MCF 10A (cell line): ENCODE measurements around the gene FOXP2. TPM values are rescaled to one million over a fixed set of nuclear protein-coding genes. Genes with fewer than 3 reads are reported as not detected.
"Not testable (repeated sequence)": the region's sequence is repeated elsewhere in the genome, so short reads cannot be mapped to it uniquely, and the experiment has no call there.

Experiments used
- BruUV-seq: library from RNA; stranded (reverse); fragments of 400-500 nt; replicated peaks from 2 replicates; lab custom pipeline; 2021; lab: Mats Ljungman, UMichigan
- CTCF ChIA-PET: fragments of 300-600 bp; sonication (Branson Sonifier 250); formaldehyde crosslinking; extraction: SDS; loops from one replicate; lab custom pipeline; 2021; ENCODE audit warnings: antibody characterized with exemption, inconsistent platforms; lab: Yijun Ruan, JAX
- POLR2A ChIA-PET: fragments of 300-600, 350-650 bp; sonication (Branson Sonifier 250); formaldehyde crosslinking; extraction: SDS; loops from one replicate; lab custom pipeline; 2020; ENCODE audit warnings: antibody characterized with exemption, inconsistent platforms; lab: Yijun Ruan, JAX
- DNase-seq: peaks from one replicate; pipeline ENCODE4 v3.0.0-alpha.2; 2018; ENCODE audit not compliant: unreplicated experiment
- H3K27ac Mint-ChIP-seq: one replicate; pipeline ENCODE4 v1.8.0; 2022; ENCODE audit warnings: mild to moderate bottlenecking, low read depth, mixed read lengths; ENCODE audit not compliant: unreplicated experiment
- H3K27me3 Mint-ChIP-seq: one replicate; pipeline ENCODE4 v1.8.0; 2022; ENCODE audit warnings: mixed read lengths; ENCODE audit not compliant: insufficient read depth, unreplicated experiment
- H3K36me3 Mint-ChIP-seq: one replicate; pipeline ENCODE4 v1.8.0; 2022; ENCODE audit warnings: mild to moderate bottlenecking, moderate library complexity, mixed read lengths; ENCODE audit not compliant: insufficient read depth, unreplicated experiment
- H3K4me1 Mint-ChIP-seq: one replicate; pipeline ENCODE4 v1.8.0; 2022; ENCODE audit warnings: mixed read lengths; ENCODE audit not compliant: insufficient read depth, unreplicated experiment
- H3K4me3 Mint-ChIP-seq: one replicate; pipeline ENCODE4 v1.8.0; 2022; ENCODE audit warnings: mild to moderate bottlenecking, moderate library complexity, mixed read lengths; ENCODE audit not compliant: unreplicated experiment
- H3K9me3 Mint-ChIP-seq: one replicate; pipeline ENCODE4 v1.8.0; 2022; ENCODE audit warnings: mixed read lengths; ENCODE audit not compliant: unreplicated experiment
- CTCF ChIP-seq: fragments of 200-600 bp; IDR thresholded peaks from one replicate; pipeline ENCODE4 v1.8.0; 2022; ENCODE audit warnings: antibody characterized with exemption, mild to moderate bottlenecking; ENCODE audit not compliant: unreplicated experiment
- intact Hi-C: fragments of 100-400 bp; cut with micrococcal nuclease; formaldehyde crosslinking; loops from 2 replicates; pipeline ENCODE4 v1.14.1; 2022
- total RNA-seq: library from RNA; stranded (reverse); gene quantifications from 2 replicates; pipeline ENCODE4 v1.2.3, GENCODE V29; 2022

The FOXP2 gene
- total RNA-seq, 1 experiment from 2014 or later = not detected

GRCh38 chr7:114431189-114431588 lies 16.6 kb downstream of the FOXP2 start:
- intact Hi-C loops = no loop called here
- no TSS peak for BruUV-seq
- H3K27ac Mint-ChIP-seq = no peak overlapping the region
- peaks cover 75% of the 10 kb centered on the region for H3K27me3 Mint-ChIP-seq
- CTCF ChIA-PET = no interaction called here
- no peaks in the 10 kb centered on the region for H3K4me1 Mint-ChIP-seq
- H3K9me3 Mint-ChIP-seq = no peaks in the 10 kb centered on the region
- no peak for TF ChIP-seq CTCF
- POLR2A ChIA-PET = no interaction called here
- no peaks in the 10 kb centered on the region for H3K36me3 Mint-ChIP-seq
- H3K4me3 Mint-ChIP-seq = no peak overlapping the region
- no peak for DNase-seq

GRCh38 chr7:114432061-114432460 lies 17.4 kb downstream of the FOXP2 start:
- H3K4me3 Mint-ChIP-seq = no peak overlapping the region
- TF ChIP-seq CTCF = no peak
- ChIA-PET CTCF (no interaction called here), POLR2A (no interaction called here)
- H3K4me1 Mint-ChIP-seq = no peaks in the 10 kb centered on the region
- H3K27ac Mint-ChIP-seq = no peak overlapping the region
- H3K27me3 Mint-ChIP-seq = peaks cover 76% of the 10 kb centered on the region
- DNase-seq = no peak
- no TSS peak for BruUV-seq
- H3K36me3 Mint-ChIP-seq = no peaks in the 10 kb centered on the region
- H3K9me3 Mint-ChIP-seq = no peaks in the 10 kb centered on the region
- intact Hi-C loops = no loop called here

GRCh38 chr7:114432703-114433102 lies 18.1 kb downstream of the FOXP2 start:
- no peak for DNase-seq
- no peaks in the 10 kb centered on the region for H3K36me3 Mint-ChIP-seq
- no peaks in the 10 kb centered on the region for H3K9me3 Mint-ChIP-seq
- H3K27ac Mint-ChIP-seq = no peak overlapping the region
- TF ChIP-seq CTCF = no peak
- peaks cover 83% of the 10 kb centered on the region for H3K27me3 Mint-ChIP-seq
- H3K4me3 Mint-ChIP-seq = no peak overlapping the region
- CTCF ChIA-PET = no interaction called here
- POLR2A ChIA-PET = no interaction called here
- intact Hi-C loops = no loop called here
- H3K4me1 Mint-ChIP-seq = no peaks in the 10 kb centered on the region
- no TSS peak for BruUV-seq

DNA sequence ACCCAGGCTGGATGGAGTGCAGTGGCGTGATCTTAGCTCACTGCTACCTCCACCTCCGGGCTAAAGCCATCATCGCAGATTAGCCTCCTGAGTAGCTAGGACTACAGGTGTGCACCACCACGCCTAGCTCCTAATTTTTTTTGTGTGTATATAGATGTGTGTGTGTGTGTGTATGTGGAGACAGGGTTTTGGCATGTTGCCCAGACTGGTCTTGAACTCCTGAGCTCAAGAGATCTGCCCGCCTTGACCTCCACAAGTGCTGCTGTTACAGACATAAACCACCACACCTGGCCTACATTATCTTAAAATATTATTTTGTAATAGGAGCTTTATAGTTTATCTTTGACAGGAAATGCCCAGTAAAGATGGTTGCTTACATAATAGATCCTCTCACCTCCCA lies 25.0 kb downstream of the FOXP2 start:
- Mint-ChIP-seq H3K36me3 (no peaks in the 10 kb centered on the region), H3K9me3 (no peaks in the 10 kb centered on the region), H3K4me3 (no peak overlapping the region), H3K4me1 (no peaks in the 10 kb centered on the region), H3K27ac (no peak overlapping the region), H3K27me3 (peaks cover 32% of the 10 kb centered on the region)
- BruUV-seq = no TSS peak
- intact Hi-C loops = no loop called here
- CTCF ChIA-PET = interaction anchor here (1.0 kb wide), 1 partner anchor 10 kb away, joined by 3 read pairs; no protein-coding TSS in a partner anchor
- TF ChIP-seq CTCF = no peak
- POLR2A ChIA-PET = no interaction called here
- no peak for DNase-seq

GRCh38 chr7:114440927-114441326 lies 26.3 kb downstream of the FOXP2 start:
- H3K4me3 Mint-ChIP-seq, H3K36me3 Mint-ChIP-seq, H3K27ac Mint-ChIP-seq, H3K9me3 Mint-ChIP-seq, BruUV-seq, H3K4me1 Mint-ChIP-seq, intact Hi-C loops, DNase-seq, POLR2A ChIA-PET: not testable (repeated sequence)
- peaks cover 18% of the 10 kb centered on the region for H3K27me3 Mint-ChIP-seq
- CTCF ChIA-PET = interaction anchor here (0.6 kb wide), 1 partner anchor 280 kb away, joined by 3 read pairs; no protein-coding TSS in a partner anchor
